Sigmoid colon (tissue), 4 donors: ENCODE measurements around the gene TBX15.

ENCODE experiments used
- POLR2A ChIP-seq, 2 donors: fragments of 450-650 bp; IDR thresholded peaks; one replicate each; pipeline ENCODE4 v1.6.1; 2016; ENCODE audit warnings: antibody characterized with exemption in 2 of 2, mild to moderate bottlenecking in 2 of 2, moderate library complexity in 2 of 2
- POLR2AphosphoS5 ChIP-seq, 4 donors: sonication (generic); formaldehyde crosslinking; IDR thresholded peaks; one replicate each; pipeline ENCODE4 v1.6.1; 2017; ENCODE audit warnings: antibody characterized with exemption in 4 of 4

- no peak for TF ChIP-seq POLR2AphosphoS5 (IDR thresholded peaks at IDR 0.05)
- no peak for TF ChIP-seq POLR2A (IDR thresholded peaks at IDR 0.05)
These were observed 53.4 kb downstream of the TBX15 start for GRCh38 chr1:118934706-118935105.
